IPS DF 6.9 (cell line): ENCODE data around the gene CCK.

ENCODE experiments used
- DNase-seq: peaks from one replicate; pipeline ENCODE4 v3.0.0-alpha.2; 2013; ENCODE audit warnings: low read depth, low spot score
- H3K27ac ChIP-seq: one replicate; pipeline ENCODE4 v1.5.1; 2013; ENCODE audit warnings: low read length, control low read depth
- H3K27me3 ChIP-seq: 2 replicates; pipeline ENCODE4 v1.6.1; 2013; ENCODE audit warnings: mild to moderate bottlenecking, low read length; ENCODE audit not compliant: control insufficient read depth, insufficient read depth
- H3K36me3 ChIP-seq: 2 replicates; pipeline ENCODE4 v1.6.1; 2013; ENCODE audit warnings: low read length; ENCODE audit not compliant: control insufficient read depth, insufficient read depth
- H3K4me1 ChIP-seq: 2 replicates; pipeline ENCODE4 v1.6.1; 2013; ENCODE audit warnings: low read length; ENCODE audit not compliant: control insufficient read depth, insufficient read depth
- H3K4me3 ChIP-seq: 2 replicates; pipeline ENCODE4 v1.5.1; 2013; ENCODE audit warnings: mild to moderate bottlenecking, low read length
- H3K9me3 ChIP-seq: 2 replicates; pipeline ENCODE4 v1.6.1; 2013; ENCODE audit warnings: low read length, inconsistent platforms; ENCODE audit not compliant: control insufficient read depth, insufficient read depth
- WGBS: extraction: QIAGEN DNeasy Blood & Tissue Kit; methylation state at CpG from one replicate; pipeline ENCODE4 v1.1.7; 2013; ENCODE audit warnings: mixed read lengths, missing lambda C conversion rate; ENCODE audit not compliant: insufficient read length, insufficient coverage; 5-methylcytosine and 5-hydroxymethylcytosine counted together

Gene CCK

GRCh38 chr3:42270561-42270960 lies 4.6 kb upstream of the CCK start:
- DNase-seq: no peak
- WGBS: no CpG with 5 or more reads among the region's 1 CpG
- no peaks in the 10 kb centered on the region; the same call in 1 of the 2 replicates for H3K27me3 ChIP-seq
- no peaks in the 10 kb centered on the region for H3K4me1 ChIP-seq
- H3K9me3 ChIP-seq: no peaks in the 10 kb centered on the region
- H3K4me3 ChIP-seq: no peak overlapping the region
- H3K36me3 ChIP-seq: no peaks in the 10 kb centered on the region
- no peak overlapping the region for H3K27ac ChIP-seq

GRCh38 chr3:42269647-42270046 lies 3.7 kb upstream of the CCK start:
- DNase-seq: no peak
- no peak overlapping the region for H3K4me3 ChIP-seq
- H3K9me3 ChIP-seq: no peaks in the 10 kb centered on the region
- H3K27me3 ChIP-seq: no peaks in the 10 kb centered on the region; the same call in none of the 2 replicates
- WGBS: no CpG with 5 or more reads among the region's 7 CpGs
- H3K27ac ChIP-seq: no peak overlapping the region
- H3K4me1 ChIP-seq: no peaks in the 10 kb centered on the region
- no peaks in the 10 kb centered on the region for H3K36me3 ChIP-seq

GRCh38 chr3:42267878-42268277 lies 1.9 kb upstream of the CCK start:
- Histone ChIP-seq H3K27ac (no peak overlapping the region), H3K27me3 (peaks cover 8% of the 10 kb centered on the region)
- WGBS: no CpG with 5 or more reads among the region's 6 CpGs

GRCh38 chr3:42265059-42265991 lies 660 bp downstream of the CCK start:
- no peak for DNase-seq
- no peaks in the 10 kb centered on the region for H3K36me3 ChIP-seq
- H3K27ac ChIP-seq: no peak overlapping the region
- no peaks in the 10 kb centered on the region for H3K9me3 ChIP-seq
- no peaks in the 10 kb centered on the region for H3K4me1 ChIP-seq
- no CpG with 5 or more reads among the region's 60 CpGs for WGBS
- peaks cover 8% of the 10 kb centered on the region for H3K27me3 ChIP-seq
- H3K4me3 ChIP-seq: no peak overlapping the region

More at GRCh38 chr3:42267878-42268277, 1.9 kb upstream of the CCK start:
- no peak for DNase-seq
- Histone ChIP-seq H3K36me3 (no peaks in the 10 kb centered on the region), H3K4me3 (no peak overlapping the region), H3K4me1 (no peaks in the 10 kb centered on the region), H3K9me3 (no peaks in the 10 kb centered on the region)

GRCh38 chr3:42264399-42265058 lies 1.5 kb downstream of the CCK start:
- peak; percentile 18 for DNase-seq
- Histone ChIP-seq H3K36me3 (no peaks in the 10 kb centered on the region), H3K4me1 (no peaks in the 10 kb centered on the region), H3K9me3 (no peaks in the 10 kb centered on the region), H3K27me3 (peaks cover 8% of the 10 kb centered on the region), H3K4me3 (no peak overlapping the region), H3K27ac (no peak overlapping the region)
- WGBS: no CpG with 5 or more reads among the region's 37 CpGs

GRCh38 chr3:42263354-42264346 lies 2.3 kb downstream of the CCK start:
- Histone ChIP-seq H3K36me3 (no peaks in the 10 kb centered on the region), H3K4me3 (peak overlapping the region; percentile 26; the same call in 1 of the 2 replicates), H3K27me3 (peaks cover 8% of the 10 kb centered on the region; the same call in 1 of the 2 replicates), H3K27ac (no peak overlapping the region), H3K4me1 (no peaks in the 10 kb centered on the region), H3K9me3 (no peaks in the 10 kb centered on the region)
- peak; percentile 18 for DNase-seq
- no CpG with 5 or more reads among the region's 56 CpGs for WGBS

GRCh38 chr3:42262525-42262924 lies 3.5 kb downstream of the CCK start:
- no peaks in the 10 kb centered on the region for H3K4me1 ChIP-seq
- no peak overlapping the region for H3K4me3 ChIP-seq
- H3K36me3 ChIP-seq: no peaks in the 10 kb centered on the region
- no peaks in the 10 kb centered on the region for H3K9me3 ChIP-seq
- peaks cover 8% of the 10 kb centered on the region; the same call in 1 of the 2 replicates for H3K27me3 ChIP-seq
- no peak overlapping the region for H3K27ac ChIP-seq
- no peak for DNase-seq
- WGBS: no CpG with 5 or more reads among the region's 2 CpGs

GRCh38 chr3:42257007-42257406 lies 9.0 kb downstream of the CCK start:
- no CpG with 5 or more reads among the region's 7 CpGs for WGBS
- Histone ChIP-seq H3K36me3 (no peaks in the 10 kb centered on the region), H3K4me3 (no peak overlapping the region), H3K27me3 (no peaks in the 10 kb centered on the region), H3K9me3 (no peaks in the 10 kb centered on the region), H3K27ac (no peak overlapping the region), H3K4me1 (no peaks in the 10 kb centered on the region)
- no peak for DNase-seq

GRCh38 chr3:42256135-42256819 lies 9.7 kb downstream of the CCK start:
- Histone ChIP-seq H3K4me1 (no peaks in the 10 kb centered on the region), H3K36me3 (no peaks in the 10 kb centered on the region), H3K27ac (no peak overlapping the region), H3K4me3 (no peak overlapping the region), H3K27me3 (no peaks in the 10 kb centered on the region), H3K9me3 (no peaks in the 10 kb centered on the region)
- DNase-seq: no peak
- WGBS: no CpG with 5 or more reads among the region's 1 CpG
